ENCODE data around the gene MYCBPAP. TPM values are rescaled to one million over a fixed set of nuclear protein-coding genes. Genes with fewer than 3 reads are reported as not detected.

MYCBPAP gene
- total and polyA plus RNA-seq, 8 donors: 1.4 to 9.1 (median 5.8) TPM

- Histone ChIP-seq H3K9me3 (no peaks in the 10 kb centered on the region), H3K4me1 (peaks cover 13 to 29% of the 10 kb centered on the region in 2 donors), H3K27ac (peak overlapping the region; percentile 63 to 67), H3K27me3 (no peaks in the 10 kb centered on the region), H3K4me3 (peak overlapping the region; percentile 47 to 60), H3K36me3 (no peaks in the 10 kb centered on the region)
- TF ChIP-seq, protein P1, sequence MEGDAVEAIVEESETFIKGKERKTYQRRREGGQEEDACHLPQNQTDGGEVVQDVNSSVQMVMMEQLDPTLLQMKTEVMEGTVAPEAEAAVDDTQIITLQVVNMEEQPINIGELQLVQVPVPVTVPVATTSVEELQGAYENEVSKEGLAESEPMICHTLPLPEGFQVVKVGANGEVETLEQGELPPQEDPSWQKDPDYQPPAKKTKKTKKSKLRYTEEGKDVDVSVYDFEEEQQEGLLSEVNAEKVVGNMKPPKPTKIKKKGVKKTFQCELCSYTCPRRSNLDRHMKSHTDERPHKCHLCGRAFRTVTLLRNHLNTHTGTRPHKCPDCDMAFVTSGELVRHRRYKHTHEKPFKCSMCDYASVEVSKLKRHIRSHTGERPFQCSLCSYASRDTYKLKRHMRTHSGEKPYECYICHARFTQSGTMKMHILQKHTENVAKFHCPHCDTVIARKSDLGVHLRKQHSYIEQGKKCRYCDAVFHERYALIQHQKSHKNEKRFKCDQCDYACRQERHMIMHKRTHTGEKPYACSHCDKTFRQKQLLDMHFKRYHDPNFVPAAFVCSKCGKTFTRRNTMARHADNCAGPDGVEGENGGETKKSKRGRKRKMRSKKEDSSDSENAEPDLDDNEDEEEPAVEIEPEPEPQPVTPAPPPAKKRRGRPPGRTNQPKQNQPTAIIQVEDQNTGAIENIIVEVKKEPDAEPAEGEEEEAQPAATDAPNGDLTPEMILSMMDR (IDR thresholded peaks at IDR 0.05): peak in 1 of 2 donors; percentile 17
- intact Hi-C loops (cut with DNase I): loop anchor here in 1 of 2 donors (10.0 kb wide), 1 partner anchor 413 kb away; no protein-coding TSS in a partner anchor
- ATAC-seq (peak; percentile 91), DNase-seq (peak; percentile 78 to 99 (median 90))
Observed at GRCh38 chr17:50541716-50542688, 33.8 kb downstream of the MYCBPAP start.

GRCh38 chr17:50542795-50543774 lies 34.8 kb downstream of the MYCBPAP start:
- Histone ChIP-seq H3K27ac (peak overlapping the region; percentile 63 to 67), H3K4me1 (peaks cover 20 to 39% of the 10 kb centered on the region in 2 donors), H3K27me3 (no peaks in the 10 kb centered on the region), H3K9me3 (no peaks in the 10 kb centered on the region), H3K36me3 (no peaks in the 10 kb centered on the region), H3K4me3 (peak overlapping the region in 1 of 2 donors; percentile 47)
- intact Hi-C loops (cut with DNase I): loop anchor here in 1 of 2 donors (10.0 kb wide), 1 partner anchor 412 kb away; no protein-coding TSS in a partner anchor
- ATAC-seq (peak; percentile 55), DNase-seq (peak in 2 of 4 donors; percentile 81 to 84)
- TF ChIP-seq, protein P1 (IDR thresholded peaks at IDR 0.05): no peak

- TF ChIP-seq, protein P1 (IDR thresholded peaks at IDR 0.05): no peak
- intact Hi-C loops (cut with DNase I): loop anchor here in 1 of 2 donors (10.0 kb wide), 1 partner anchor 410 kb away; no protein-coding TSS in a partner anchor
- no peaks in the 10 kb centered on the region for H3K36me3 ChIP-seq
- H3K27me3 ChIP-seq: no peaks in the 10 kb centered on the region
- no peak overlapping the region for H3K27ac ChIP-seq
- DNase-seq (no peak), ATAC-seq (no peak)
- no peaks in the 10 kb centered on the region for H3K9me3 ChIP-seq
- no peak overlapping the region for H3K4me3 ChIP-seq
- peaks cover 20 to 40% of the 10 kb centered on the region in 2 donors for H3K4me1 ChIP-seq
Observed at GRCh38 chr17:50544516-50544915, 36.3 kb downstream of the MYCBPAP start.

DNA sequence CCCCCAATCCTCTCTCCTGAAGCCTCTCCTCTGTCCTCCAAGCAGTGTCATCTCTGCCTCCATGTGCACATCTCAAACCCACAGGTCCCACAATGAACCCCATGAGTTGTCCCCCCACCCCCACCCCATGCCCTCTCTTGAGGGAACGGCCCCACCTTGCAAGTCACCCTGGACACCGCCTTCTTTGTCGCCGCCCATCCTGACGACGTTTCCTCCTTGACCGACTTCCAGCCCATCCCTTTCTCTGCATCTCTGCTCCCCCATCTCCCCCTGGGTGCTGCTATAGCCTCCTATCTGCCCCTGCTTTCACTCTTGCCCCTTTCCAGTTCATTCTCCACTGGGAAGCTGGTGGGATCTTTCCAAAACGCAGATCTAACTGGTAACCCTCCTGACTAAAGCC lies 37.1 kb downstream of the MYCBPAP start:
- Histone ChIP-seq H3K9me3 (no peaks in the 10 kb centered on the region), H3K4me3 (no peak overlapping the region), H3K36me3 (no peaks in the 10 kb centered on the region), H3K27ac (no peak overlapping the region), H3K4me1 (peaks cover 20 to 40% of the 10 kb centered on the region in 2 donors), H3K27me3 (no peaks in the 10 kb centered on the region)
- DNase-seq: no peak
- TF ChIP-seq, protein P1 (IDR thresholded peaks at IDR 0.05): no peak
- intact Hi-C loops (cut with DNase I): loop anchor here in 1 of 2 donors (10.0 kb wide), 1 partner anchor 409 kb away; no protein-coding TSS in a partner anchor
- ATAC-seq: no peak
